Esophagus mucosa (tissue), 1 donor: ENCODE data around the gene MYB. TPM values are rescaled to one million over a fixed set of nuclear protein-coding genes. Genes with fewer than 3 reads are reported as not detected.

ENCODE experiments used
- ATAC-seq: fragments of 200-7000 bp; cut with Tn5 transposase; one replicate; pipeline ENCODE4 v1.9.1; 2020
- total RNA-seq: library from RNA; stranded (reverse); gene quantifications from one replicate; pipeline ENCODE4 v1.2.4, GENCODE V29; 2023
- donor health status: DM: yes; HTN: yes; CAD: no.

The MYB gene
- total RNA-seq, 1 donor from 2014 or later: 1.3 TPM

GRCh38 chr6:135189344-135189743, 8.2 kb downstream of the MYB start:
- ATAC-seq: no peak

GRCh38 chr6:135191508-135192255, 10.6 kb downstream of the MYB start:
- ATAC-seq: no peak

- ATAC-seq: no peak
These were observed 11.4 kb downstream of the MYB start for GRCh38 chr6:135192256-135193174.

- ATAC-seq: no peak
These were observed 12.1 kb downstream of the MYB start for GRCh38 chr6:135193221-135193620.

GRCh38 chr6:135195041-135195440, 13.9 kb downstream of the MYB start:
- no peak for ATAC-seq

GRCh38 chr6:135195522-135195921, 14.4 kb downstream of the MYB start:
- no peak for ATAC-seq

- ATAC-seq: no peak
These were observed 15.8 kb downstream of the MYB start for GRCh38 chr6:135196739-135197510.

- ATAC-seq: no peak
These were observed 21.7 kb downstream of the MYB start for GRCh38 chr6:135202836-135203235.

- no peak for ATAC-seq
These were observed 23.8 kb downstream of the MYB start for GRCh38 chr6:135204951-135205350.

GRCh38 chr6:135209803-135210202, 28.7 kb downstream of the MYB start:
- no peak for ATAC-seq

GRCh38 chr6:135210632-135211305, 29.7 kb downstream of the MYB start:
- no peak for ATAC-seq

- ATAC-seq: no peak
These were observed 30.2 kb downstream of the MYB start for GRCh38 chr6:135211306-135211702.

- ATAC-seq: peak; percentile 96
These were observed 31.1 kb downstream of the MYB start for GRCh38 chr6:135212020-135212806.

GRCh38 chr6:135212935-135213334, 31.8 kb downstream of the MYB start:
- ATAC-seq: peak; percentile 28

- no peak for ATAC-seq
These were observed 32.5 kb downstream of the MYB start for GRCh38 chr6:135213616-135214015.

GRCh38 chr6:135215160-135215559, 34.1 kb downstream of the MYB start:
- ATAC-seq: no peak

- ATAC-seq: no peak
These were observed 34.5 kb downstream of the MYB start for GRCh38 chr6:135215563-135215962.

GRCh38 chr6:135217663-135218062, 36.6 kb downstream of the MYB start:
- no peak for ATAC-seq

GRCh38 chr6:135219346-135219745, 38.2 kb downstream of the MYB start:
- ATAC-seq: no peak

- ATAC-seq: no peak
These were observed 39.9 kb downstream of the MYB start for GRCh38 chr6:135221042-135221441.

GRCh38 chr6:135221505-135221904, 40.4 kb downstream of the MYB start:
- ATAC-seq: no peak

- ATAC-seq: no peak
These were observed 41.5 kb downstream of the MYB start for GRCh38 chr6:135222623-135223022.
